Ishikawa (cell line): ENCODE data around the gene BRD7.

Experiments
- CEBPB ChIP-seq: IDR thresholded peaks from 2 replicates; pipeline ENCODE4 v1.6.1; 2012
- CREB1 ChIP-seq: IDR thresholded peaks from 2 replicates; pipeline ENCODE4 v1.6.1; 2012; ENCODE audit warnings: low read depth
- EGR1 ChIP-seq: IDR thresholded peaks from 2 replicates; pipeline ENCODE4 v1.6.1; 2012
- EP300 ChIP-seq: IDR thresholded peaks from 2 replicates; pipeline ENCODE4 v1.6.1; 2012; ENCODE audit warnings: borderline replicate concordance
- FOXM1 ChIP-seq: IDR thresholded peaks from 2 replicates; pipeline ENCODE4 v1.6.1; 2012; ENCODE audit warnings: low read depth, borderline replicate concordance
- RAD21 ChIP-seq: IDR thresholded peaks from 2 replicates; pipeline ENCODE4 v1.6.1; 2012; ENCODE audit warnings: low read depth
- TCF12 ChIP-seq: IDR thresholded peaks from 2 replicates; pipeline ENCODE4 v1.6.1; 2012; ENCODE audit warnings: low read depth
- TEAD4 ChIP-seq: IDR thresholded peaks from 2 replicates; pipeline ENCODE4 v1.6.1; 2012
- YY1 ChIP-seq: IDR thresholded peaks from 2 replicates; pipeline ENCODE4 v1.6.1; 2012; ENCODE audit warnings: low read depth
- TF ChIP-seq, protein P1 (sequence below): IDR thresholded peaks from 2 replicates; pipeline ENCODE4 v1.6.1; 2012
- TF ChIP-seq, protein P2 (sequence below): IDR thresholded peaks from 2 replicates; pipeline ENCODE4 v1.6.1; 2012; ENCODE audit warnings: low read depth, mild to moderate bottlenecking

DNA sequence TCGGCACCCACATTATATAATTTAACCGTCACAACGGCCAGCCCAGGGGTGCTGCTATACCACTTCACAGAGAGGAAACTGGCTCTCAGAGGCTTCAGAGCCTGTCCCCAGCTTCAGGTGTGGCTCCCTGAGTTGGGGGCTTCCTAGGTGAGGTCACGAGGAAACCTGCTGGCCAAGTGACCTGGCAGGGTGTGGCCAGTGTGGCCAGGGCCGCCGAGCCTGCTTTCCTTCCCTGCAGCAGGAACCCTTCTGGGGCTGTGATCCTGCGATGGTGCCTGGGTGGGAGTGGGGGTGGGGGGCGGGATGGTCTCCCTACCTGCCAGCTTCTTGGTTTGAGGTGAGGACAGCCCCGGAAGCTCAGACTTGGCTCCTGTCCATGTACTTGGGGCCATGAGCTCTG lies 62.5 kb downstream of the BRD7 start:
- TF ChIP-seq, protein P1, sequence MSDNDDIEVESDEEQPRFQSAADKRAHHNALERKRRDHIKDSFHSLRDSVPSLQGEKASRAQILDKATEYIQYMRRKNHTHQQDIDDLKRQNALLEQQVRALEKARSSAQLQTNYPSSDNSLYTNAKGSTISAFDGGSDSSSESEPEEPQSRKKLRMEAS, result no peak
- TF ChIP-seq, protein P2, sequence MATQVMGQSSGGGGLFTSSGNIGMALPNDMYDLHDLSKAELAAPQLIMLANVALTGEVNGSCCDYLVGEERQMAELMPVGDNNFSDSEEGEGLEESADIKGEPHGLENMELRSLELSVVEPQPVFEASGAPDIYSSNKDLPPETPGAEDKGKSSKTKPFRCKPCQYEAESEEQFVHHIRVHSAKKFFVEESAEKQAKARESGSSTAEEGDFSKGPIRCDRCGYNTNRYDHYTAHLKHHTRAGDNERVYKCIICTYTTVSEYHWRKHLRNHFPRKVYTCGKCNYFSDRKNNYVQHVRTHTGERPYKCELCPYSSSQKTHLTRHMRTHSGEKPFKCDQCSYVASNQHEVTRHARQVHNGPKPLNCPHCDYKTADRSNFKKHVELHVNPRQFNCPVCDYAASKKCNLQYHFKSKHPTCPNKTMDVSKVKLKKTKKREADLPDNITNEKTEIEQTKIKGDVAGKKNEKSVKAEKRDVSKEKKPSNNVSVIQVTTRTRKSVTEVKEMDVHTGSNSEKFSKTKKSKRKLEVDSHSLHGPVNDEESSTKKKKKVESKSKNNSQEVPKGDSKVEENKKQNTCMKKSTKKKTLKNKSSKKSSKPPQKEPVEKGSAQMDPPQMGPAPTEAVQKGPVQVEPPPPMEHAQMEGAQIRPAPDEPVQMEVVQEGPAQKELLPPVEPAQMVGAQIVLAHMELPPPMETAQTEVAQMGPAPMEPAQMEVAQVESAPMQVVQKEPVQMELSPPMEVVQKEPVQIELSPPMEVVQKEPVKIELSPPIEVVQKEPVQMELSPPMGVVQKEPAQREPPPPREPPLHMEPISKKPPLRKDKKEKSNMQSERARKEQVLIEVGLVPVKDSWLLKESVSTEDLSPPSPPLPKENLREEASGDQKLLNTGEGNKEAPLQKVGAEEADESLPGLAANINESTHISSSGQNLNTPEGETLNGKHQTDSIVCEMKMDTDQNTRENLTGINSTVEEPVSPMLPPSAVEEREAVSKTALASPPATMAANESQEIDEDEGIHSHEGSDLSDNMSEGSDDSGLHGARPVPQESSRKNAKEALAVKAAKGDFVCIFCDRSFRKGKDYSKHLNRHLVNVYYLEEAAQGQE, result no peak
- TF ChIP-seq CEBPB (no peak), YY1 (no peak), EGR1 (no peak), CREB1 (no peak), FOXM1 (no peak), EP300 (no peak), RAD21 (no peak), TEAD4 (no peak), TCF12 (no peak)
